B cell (primary cell): Measurements from ENCODE around the gene RP2. TPM values are rescaled to one million over a fixed set of nuclear protein-coding genes. Genes with fewer than 3 reads are reported as not detected.

ENCODE experiments used
- ATAC-seq: fragments of 200-7000 bp; cut with Tn5 transposase; one replicate; pipeline ENCODE4 v1.10.0; 2021; ENCODE audit warnings: low read depth, mild to moderate bottlenecking, moderate number of reproducible peaks, moderate library complexity
- CTCF ChIA-PET: fragments of 350-600 bp; sonication (Branson Sonifier 250); formaldehyde crosslinking; loops from one replicate; lab custom pipeline; 2021; ENCODE audit warnings: antibody characterized with exemption, inconsistent platforms; lab: Charles Lee
- POLR2A ChIA-PET: fragments of 350-600 bp; sonication (Branson Sonifier 250); formaldehyde crosslinking; loops from one replicate; lab custom pipeline; 2021; ENCODE audit warnings: antibody characterized with exemption; lab: Charles Lee
- DNase-seq: peaks from one replicate; pipeline ENCODE4 v3.0.0; 2013
- H2AFZ ChIP-seq: 2 replicates; pipeline ENCODE4 v1.6.1; 2012; ENCODE audit warnings: mild to moderate bottlenecking, low read depth, low read length; ENCODE audit not compliant: insufficient read depth, poor library complexity, severe bottlenecking
- H3K27ac ChIP-seq, 2 donors: 1 replicate in 1 of 2; 2 replicates in 1 of 2; pipeline ENCODE4 v1.5.1; 2012 to 2013; ENCODE audit warnings: low read length in 2 of 2, mild to moderate bottlenecking in 2 of 2, moderate library complexity in 1 of 2
- H3K27me3 ChIP-seq, 4 experiments: fragments of 200-600 bp in 1 of 4; sonication (generic) in 1 of 4; replicated peaks in 1 of 4; 1 replicate in 2 of 4; 2 replicates in 2 of 4; pipeline versions ENCODE4 v1.6.1 to v1.7.0; 2013 to 2016; ENCODE audit warnings: low read length in 3 of 4, mild to moderate bottlenecking in 2 of 4, mixed read lengths in 1 of 4, moderate library complexity in 1 of 4; ENCODE audit not compliant: insufficient read depth in 4 of 4, control insufficient read depth in 3 of 4; ENCODE audit errors: control extremely low read depth in 1 of 4
- H3K36me3 ChIP-seq, 2 experiments: replicated peaks in 1 of 2; 1 replicate in 1 of 2; 2 replicates in 1 of 2; pipeline versions ENCODE4 v1.6.1 to v1.7.1; 2013; ENCODE audit warnings: low read length in 1 of 2; ENCODE audit not compliant: insufficient read depth in 2 of 2, control insufficient read depth in 1 of 2; ENCODE audit errors: control extremely low read depth in 1 of 2, extremely low read depth in 1 of 2
- H3K4me1 ChIP-seq, 2 donors: fragments of 200-600 bp in 1 of 2; sonication (generic) in 1 of 2; 1 replicate in 1 of 2; 2 replicates in 1 of 2; pipeline versions ENCODE4 v1.5.1 to v1.6.1; 2013 to 2017; ENCODE audit warnings: low read length in 2 of 2; ENCODE audit not compliant: control insufficient read depth in 2 of 2, insufficient read depth in 2 of 2
- H3K4me2 ChIP-seq: replicated peaks from 2 replicates; pipeline ENCODE3; 2012; ENCODE audit warnings: mild to moderate bottlenecking, low read depth, low read length; ENCODE audit not compliant: poor library complexity, severe bottlenecking
- H3K4me3 ChIP-seq, 5 experiments: fragments of 200-600 bp in 1 of 5; sonication (generic) in 1 of 5; 1 replicate in 3 of 5; 2 replicates in 2 of 5; pipeline versions ENCODE4 v1.5.1 to v1.7.0; 2011 to 2016; ENCODE audit warnings: low read length in 4 of 5, mild to moderate bottlenecking in 4 of 5, low read depth in 2 of 5, control low read depth in 1 of 5, moderate library complexity in 1 of 5; ENCODE audit not compliant: insufficient read depth in 1 of 5; ENCODE audit errors: control extremely low read depth in 1 of 5, extremely low read depth in 1 of 5
- H3K79me2 ChIP-seq: fragments of 200-600 bp; sonication (generic); one replicate; pipeline ENCODE4 v1.6.0; 2016; ENCODE audit warnings: low read length; ENCODE audit not compliant: control insufficient read depth, insufficient read depth
- H3K9ac ChIP-seq: fragments of 200-600 bp; sonication (generic); 2 replicates; pipeline ENCODE4 v1.6.1; 2017; ENCODE audit warnings: mild to moderate bottlenecking, low read length, moderate library complexity
- H3K9me3 ChIP-seq, 3 donors: one replicate each; pipeline versions ENCODE4 v1.6.1 to v1.7.1; 2013; ENCODE audit warnings: low read length in 2 of 3; ENCODE audit not compliant: control insufficient read depth in 2 of 3, insufficient read depth in 1 of 3; ENCODE audit errors: control extremely low read depth in 1 of 3
- H4K20me1 ChIP-seq: 2 replicates; pipeline ENCODE4 v1.6.0; 2012; ENCODE audit warnings: mild to moderate bottlenecking, low read length; ENCODE audit not compliant: insufficient read depth, control insufficient read depth, poor library complexity, severe bottlenecking
- H3K27ac Mint-ChIP-seq: one replicate; pipeline ENCODE4 v1.8.0; 2021; ENCODE audit warnings: mixed read lengths
- H3K27me3 Mint-ChIP-seq: one replicate; pipeline ENCODE4 v1.8.0; 2021; ENCODE audit warnings: mixed read lengths
- H3K4me1 Mint-ChIP-seq: one replicate; pipeline ENCODE4 v1.8.0; 2021; ENCODE audit warnings: mixed read lengths
- H3K4me3 Mint-ChIP-seq: one replicate; pipeline ENCODE4 v1.8.0; 2021; ENCODE audit warnings: mixed read lengths
- H3K9me3 Mint-ChIP-seq: one replicate; pipeline ENCODE4 v1.8.0; 2022; ENCODE audit warnings: mixed read lengths; ENCODE audit not compliant: insufficient read depth
- EZH2 ChIP-seq: IDR thresholded peaks from 2 replicates; pipeline ENCODE4 v1.6.1; 2012; ENCODE audit warnings: borderline replicate concordance, low read depth, mild to moderate bottlenecking, moderate library complexity, low read length; ENCODE audit not compliant: insufficient read depth, poor library complexity, severe bottlenecking
- WGBS: methylation state at CpG from one replicate; pipeline ENCODE4 v1.1.5; 2013; ENCODE audit warnings: missing lambda C conversion rate; ENCODE audit not compliant: insufficient coverage; 5-methylcytosine and 5-hydroxymethylcytosine counted together
- intact Hi-C: fragments of 100-400 bp; cut with micrococcal nuclease; formaldehyde crosslinking; loops from one replicate; pipeline ENCODE4 v1.10.0; 2022
- polyA plus RNA-seq: library from polyadenylated mRNA; depleted of rRNA; stranded (reverse); fragments of >200 nt; gene quantifications from 2 replicates; pipeline ENCODE4 v1.2.3, GENCODE V29; 2012
- total RNA-seq, 2 donors: library from RNA; stranded (reverse); fragments of 120-200 nt in 1 of 2; gene quantifications; 1 replicate in 1 of 2; 2 replicates in 1 of 2; pipeline versions ENCODE4 v1.2.3 to v1.2.4, GENCODE V29; 2013 to 2022
- TF ChIP-seq, protein P1 (sequence below): fragments of 200-600 bp; IDR thresholded peaks from one replicate; pipeline ENCODE4 v1.8.0; 2022; ENCODE audit warnings: antibody characterized with exemption, mild to moderate bottlenecking

Gene RP2
- total and polyA plus RNA-seq, 2 donors (not counting 1 experiment from before 2014, with no cell fraction given), result 5.5 to 14.9 TPM

DNA sequence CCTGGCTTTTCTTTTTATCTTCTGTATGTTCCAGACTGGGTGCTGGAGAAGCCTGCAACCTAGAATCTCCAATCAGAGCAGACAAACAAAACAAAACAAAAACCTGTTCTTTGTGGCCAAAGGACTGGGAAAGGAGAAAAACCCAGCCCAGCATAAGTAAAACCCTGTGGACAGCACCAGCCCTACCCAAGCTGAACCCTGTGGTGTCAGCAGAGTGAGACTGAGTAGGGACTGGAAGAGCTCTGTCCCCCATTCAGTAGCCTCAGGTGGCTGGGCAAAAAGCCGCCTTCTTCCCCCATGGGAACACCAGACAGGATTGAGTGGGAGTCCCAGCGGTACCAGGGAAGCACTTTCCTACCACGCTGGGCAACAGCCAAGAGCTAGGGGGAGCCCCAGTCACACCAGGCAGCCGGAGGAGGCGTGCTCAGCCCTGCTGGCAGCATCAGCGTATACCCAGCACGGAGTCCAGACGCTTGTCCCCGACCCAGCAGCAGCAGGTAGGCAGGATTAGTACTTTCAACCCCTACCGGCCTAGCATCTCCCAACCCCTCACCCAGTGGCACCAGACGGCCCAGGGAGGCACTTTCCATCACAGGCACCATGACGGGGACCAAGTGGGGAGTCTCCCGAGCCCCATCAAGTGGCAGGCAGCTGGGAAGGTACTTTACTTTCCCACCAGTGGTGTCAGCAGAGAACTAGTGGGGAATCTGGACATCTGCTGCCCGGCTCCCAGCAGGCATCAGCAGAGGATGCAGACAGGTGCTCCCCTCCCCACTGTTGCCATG lies 66.8 kb downstream of the RP2 start:
- intact Hi-C loops, result loop anchor here (1.0 kb wide), 3 partner anchors 75 to 190 kb away; no protein-coding TSS in a partner anchor
- Histone ChIP-seq H3K9ac (peak overlapping the region; percentile 56), H3K4me2 (peak overlapping the region; percentile 79), H3K27me3 (no peaks in the 10 kb centered on the region), H3K27ac (no peak overlapping the region), H4K20me1 (no peaks in the 10 kb centered on the region), H3K4me1 (peaks cover 0 to 7% of the 10 kb centered on the region in 2 donors), H3K4me3 (peak overlapping the region in 4 of 5 experiments; percentile 35 to 56 (median 48)), H3K9me3 (no peaks in the 10 kb centered on the region), H2AFZ (peak overlapping the region; percentile 75), H3K36me3 (no peaks in the 10 kb centered on the region), H3K79me2 (no peaks in the 10 kb centered on the region)
- POLR2A ChIA-PET, result interaction anchor here (0.5 to 1.0 kb wide), 2 partner anchors 9 to 76 kb away, joined by 4 to 7 read pairs; no protein-coding TSS in a partner anchor
- CTCF ChIA-PET, result interaction anchor here (0.6 to 3.7 kb wide), 22 partner anchors 9 to 459 kb away, joined by 3 to 57 read pairs (median 6); partner anchors contain the start of gene JADE3
- Mint-ChIP-seq H3K9me3 (no peaks in the 10 kb centered on the region), H3K4me1 (no peaks in the 10 kb centered on the region), H3K27me3 (no peaks in the 10 kb centered on the region), H3K27ac (no peak overlapping the region), H3K4me3 (peak overlapping the region; percentile 82)
- TF ChIP-seq EZH2, result no peak
- TF ChIP-seq, protein P1, sequence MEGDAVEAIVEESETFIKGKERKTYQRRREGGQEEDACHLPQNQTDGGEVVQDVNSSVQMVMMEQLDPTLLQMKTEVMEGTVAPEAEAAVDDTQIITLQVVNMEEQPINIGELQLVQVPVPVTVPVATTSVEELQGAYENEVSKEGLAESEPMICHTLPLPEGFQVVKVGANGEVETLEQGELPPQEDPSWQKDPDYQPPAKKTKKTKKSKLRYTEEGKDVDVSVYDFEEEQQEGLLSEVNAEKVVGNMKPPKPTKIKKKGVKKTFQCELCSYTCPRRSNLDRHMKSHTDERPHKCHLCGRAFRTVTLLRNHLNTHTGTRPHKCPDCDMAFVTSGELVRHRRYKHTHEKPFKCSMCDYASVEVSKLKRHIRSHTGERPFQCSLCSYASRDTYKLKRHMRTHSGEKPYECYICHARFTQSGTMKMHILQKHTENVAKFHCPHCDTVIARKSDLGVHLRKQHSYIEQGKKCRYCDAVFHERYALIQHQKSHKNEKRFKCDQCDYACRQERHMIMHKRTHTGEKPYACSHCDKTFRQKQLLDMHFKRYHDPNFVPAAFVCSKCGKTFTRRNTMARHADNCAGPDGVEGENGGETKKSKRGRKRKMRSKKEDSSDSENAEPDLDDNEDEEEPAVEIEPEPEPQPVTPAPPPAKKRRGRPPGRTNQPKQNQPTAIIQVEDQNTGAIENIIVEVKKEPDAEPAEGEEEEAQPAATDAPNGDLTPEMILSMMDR, result peak; percentile 75
- ATAC-seq (peak; percentile 99), DNase-seq (peak; percentile 82)
- WGBS, result 0% methylated on average over 4 of the region's 14 CpGs

DNA sequence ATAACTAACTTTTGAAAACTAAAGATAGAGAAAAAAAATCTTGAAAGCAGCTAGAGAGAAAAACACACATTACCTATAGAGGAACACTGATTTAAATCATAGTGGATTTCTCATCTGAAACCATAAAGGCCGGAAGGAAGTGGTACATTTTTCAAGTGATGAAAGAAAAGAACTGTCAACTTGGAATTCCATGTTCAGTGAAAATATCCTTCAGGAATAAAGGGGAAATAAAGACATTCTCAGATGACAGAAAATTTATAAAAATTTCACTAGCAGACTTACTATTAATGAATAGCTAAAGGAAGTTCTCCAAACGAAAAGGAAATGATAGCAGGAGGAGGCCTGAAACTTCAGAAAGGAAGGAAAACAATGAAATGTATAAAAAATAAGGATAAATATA lies 67.8 kb downstream of the RP2 start:
- Mint-ChIP-seq H3K4me3 (no peak overlapping the region), H3K27me3 (no peaks in the 10 kb centered on the region), H3K27ac (no peak overlapping the region), H3K4me1 (no peaks in the 10 kb centered on the region), H3K9me3 (no peaks in the 10 kb centered on the region)
- no peak for ATAC-seq
- Histone ChIP-seq H3K4me1 (peaks cover 0 to 7% of the 10 kb centered on the region in 2 donors), H3K27me3 (no peaks in the 10 kb centered on the region), H3K9ac (no peak overlapping the region), H4K20me1 (no peaks in the 10 kb centered on the region), H3K36me3 (no peaks in the 10 kb centered on the region), H3K9me3 (no peaks in the 10 kb centered on the region), H3K4me2 (no peak overlapping the region), H2AFZ (no peak overlapping the region), H3K4me3 (no peak overlapping the region), H3K79me2 (no peaks in the 10 kb centered on the region), H3K27ac (no peak overlapping the region)
- TF ChIP-seq, protein P1, result no peak
- intact Hi-C loops, result no loop called here
- ChIA-PET CTCF (interaction anchor here (0.9 to 3.7 kb wide), 10 partner anchors 8 to 187 kb away, joined by 3 to 57 read pairs (median 14); partner anchors contain the start of gene JADE3), POLR2A (interaction anchor here (1.0 kb wide), 1 partner anchor 8 kb away, joined by 4 read pairs; no protein-coding TSS in a partner anchor)
- no CpG with 5 or more reads among the region's 2 CpGs for WGBS
- no peak for DNase-seq
